NB4 (cell line): Measurements from ENCODE around the gene NRTN.

Source experiments
- MYC ChIP-seq: IDR thresholded peaks from 2 replicates; pipeline ENCODE4 v1.6.1; 2011; ENCODE audit warnings: low read depth, low read length
- POLR2A ChIP-seq: IDR thresholded peaks from 2 replicates; pipeline ENCODE4 v1.6.1; 2011; ENCODE audit warnings: mild to moderate bottlenecking; ENCODE audit not compliant: insufficient read length; ENCODE audit errors: extremely low read depth
- TF ChIP-seq, protein P1 (sequence below): IDR thresholded peaks from one replicate; pipeline ENCODE4 v1.5.1; 2012; ENCODE audit warnings: low read depth, low read length
- TF ChIP-seq, protein P2 (sequence below): IDR thresholded peaks from 2 replicates; pipeline ENCODE4 v1.6.1; 2011; ENCODE audit warnings: low read depth, low read length

DNA sequence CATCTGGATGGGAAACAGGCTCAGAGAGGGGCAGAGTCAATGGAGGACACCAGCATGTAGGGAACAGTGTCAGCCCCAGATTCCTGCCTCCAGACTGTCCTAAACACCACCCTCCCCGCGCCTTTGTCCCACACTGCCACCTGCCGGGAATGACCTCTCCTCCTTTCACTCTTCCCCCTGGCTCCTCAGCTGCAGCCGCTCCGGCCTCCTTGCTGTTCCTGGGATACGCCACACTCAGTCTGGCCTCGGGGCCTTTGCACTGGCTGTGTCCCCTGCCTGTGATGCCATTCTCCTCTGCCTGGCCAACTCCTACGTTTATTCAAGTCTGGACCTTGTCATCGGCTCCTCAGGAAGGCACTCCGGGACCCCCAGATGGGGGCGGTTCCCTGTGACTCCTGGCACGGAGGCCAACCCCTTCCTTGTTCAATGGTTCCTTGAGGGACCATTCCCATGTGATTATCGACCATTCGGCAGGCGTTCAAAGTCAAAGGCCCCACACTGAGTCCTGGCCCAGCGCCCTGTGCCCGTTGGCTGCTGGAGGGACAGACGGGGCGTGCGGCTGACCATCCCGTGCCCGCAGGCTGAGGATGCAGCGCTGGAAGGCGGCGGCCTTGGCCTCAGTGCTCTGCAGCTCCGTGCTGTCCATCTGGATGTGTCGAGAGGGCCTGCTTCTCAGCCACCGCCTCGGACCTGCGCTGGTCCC, 18.9 kb downstream of the NRTN start:
- TF ChIP-seq, protein P1, sequence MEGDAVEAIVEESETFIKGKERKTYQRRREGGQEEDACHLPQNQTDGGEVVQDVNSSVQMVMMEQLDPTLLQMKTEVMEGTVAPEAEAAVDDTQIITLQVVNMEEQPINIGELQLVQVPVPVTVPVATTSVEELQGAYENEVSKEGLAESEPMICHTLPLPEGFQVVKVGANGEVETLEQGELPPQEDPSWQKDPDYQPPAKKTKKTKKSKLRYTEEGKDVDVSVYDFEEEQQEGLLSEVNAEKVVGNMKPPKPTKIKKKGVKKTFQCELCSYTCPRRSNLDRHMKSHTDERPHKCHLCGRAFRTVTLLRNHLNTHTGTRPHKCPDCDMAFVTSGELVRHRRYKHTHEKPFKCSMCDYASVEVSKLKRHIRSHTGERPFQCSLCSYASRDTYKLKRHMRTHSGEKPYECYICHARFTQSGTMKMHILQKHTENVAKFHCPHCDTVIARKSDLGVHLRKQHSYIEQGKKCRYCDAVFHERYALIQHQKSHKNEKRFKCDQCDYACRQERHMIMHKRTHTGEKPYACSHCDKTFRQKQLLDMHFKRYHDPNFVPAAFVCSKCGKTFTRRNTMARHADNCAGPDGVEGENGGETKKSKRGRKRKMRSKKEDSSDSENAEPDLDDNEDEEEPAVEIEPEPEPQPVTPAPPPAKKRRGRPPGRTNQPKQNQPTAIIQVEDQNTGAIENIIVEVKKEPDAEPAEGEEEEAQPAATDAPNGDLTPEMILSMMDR: peak; percentile 21
- no peak for TF ChIP-seq POLR2A
- TF ChIP-seq, protein P2, sequence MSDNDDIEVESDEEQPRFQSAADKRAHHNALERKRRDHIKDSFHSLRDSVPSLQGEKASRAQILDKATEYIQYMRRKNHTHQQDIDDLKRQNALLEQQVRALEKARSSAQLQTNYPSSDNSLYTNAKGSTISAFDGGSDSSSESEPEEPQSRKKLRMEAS: no peak
- TF ChIP-seq MYC: no peak
